ENCODE results near the gene PAQR9. TPM values are rescaled to one million over a fixed set of nuclear protein-coding genes. Genes with fewer than 3 reads are reported as not detected.

Gene PAQR9
- total and polyA plus RNA-seq, 2 donors (not counting 3 experiments of a cell fraction or from before 2014, with no cell fraction given), result not detected

- POLR2A ChIA-PET, result no interaction called here
- dilution Hi-C loops (cut with MboI; ENCODE audit: extremely low pct_ligation_motif_present, low sequenced_read_pairs), result no loop called here
- CTCF ChIA-PET, result interaction anchor here (0.8 to 1.6 kb wide), 2 partner anchors 10 to 144 kb away, joined by 4 to 5 read pairs; no protein-coding TSS in a partner anchor
These were observed 8.7 kb upstream of the PAQR9 start for GRCh38 chr3:142972092-142972753.

More at GRCh38 chr3:142972092-142972753, 8.7 kb upstream of the PAQR9 start:
- H3K27me3 ChIP-seq (ENCODE audit: control insufficient read depth in 2 of 2, insufficient read depth in 2 of 2, low read length in 2 of 2), result peaks cover 3 to 16% of the 10 kb centered on the region in 2 experiments
- TF ChIP-seq CTCF (IDR thresholded peaks at IDR 0.05; ENCODE audit: extremely low read depth in 1 of 2, insufficient read depth in 1 of 2, low read depth in 1 of 2, low read length in 2 of 2), result no peak
- TF ChIP-seq MYC (IDR thresholded peaks at IDR 0.05; ENCODE audit: low read depth, low read length), result no peak
- no peak for TF ChIP-seq MAX (IDR thresholded peaks at IDR 0.05; ENCODE audit: insufficient read depth, insufficient read length)
- TF ChIP-seq FOS (IDR thresholded peaks at IDR 0.05; ENCODE audit: borderline replicate concordance, insufficient read depth, low read length), result no peak
- no peak for TF ChIP-seq JUN (IDR thresholded peaks at IDR 0.05; ENCODE audit: borderline replicate concordance, insufficient read depth, insufficient read length, low read depth)
- TF ChIP-seq EZH2 (IDR thresholded peaks at IDR 0.05; ENCODE audit: borderline replicate concordance, low read depth, low read length, severe bottlenecking), result no peak
- no peak for TF ChIP-seq GATA2 (IDR thresholded peaks at IDR 0.05; ENCODE audit: insufficient read depth, insufficient read length, low read depth, low read length)
- no peak for TF ChIP-seq POLR2AphosphoS5 (IDR thresholded peaks at IDR 0.05; ENCODE audit: insufficient read depth, low read depth, low read length)
- no peak for TF ChIP-seq POLR2A (IDR thresholded peaks at IDR 0.05; ENCODE audit: low read depth, low read length)
- no peak overlapping the region for H3K4me3 ChIP-seq (replicated peaks in 1 of 3; ENCODE audit: insufficient read depth in 1 of 3, low read depth in 1 of 3, low read length in 3 of 3)
- no peaks in the 10 kb centered on the region for H3K36me3 ChIP-seq (ENCODE audit: control insufficient read depth in 2 of 2, extremely low read depth in 1 of 2, insufficient read depth in 2 of 2, low read length in 2 of 2)
- BruUV-seq (replicated peaks), result no TSS peak
- H3K9me3 ChIP-seq (replicated peaks; ENCODE audit: control insufficient read depth, insufficient read depth, low read length), result no peaks in the 10 kb centered on the region
- no peak for FAIRE-seq
- H3K9ac ChIP-seq (replicated peaks; ENCODE audit: extremely low read depth, insufficient read depth, low read length), result no peak overlapping the region
- H3K4me1 ChIP-seq (ENCODE audit: control insufficient read depth, extremely low read depth, insufficient read depth, low read length), result peaks cover 12% of the 10 kb centered on the region
- no peaks in the 10 kb centered on the region for H4K20me1 ChIP-seq (replicated peaks; ENCODE audit: control insufficient read depth, extremely low read depth, insufficient read depth, low read length)
- no peak overlapping the region for H2AFZ ChIP-seq (ENCODE audit: low read depth, low read length)
- H3K27ac ChIP-seq (ENCODE audit: insufficient read depth, low read depth, low read length), result no peak overlapping the region
- DNase-seq (ENCODE audit: low read depth, low spot score), result no peak
- H3K79me2 ChIP-seq (ENCODE audit: control insufficient read depth, insufficient read depth, low read length), result no peaks in the 10 kb centered on the region
- no peaks in the 10 kb centered on the region for H3K9me1 ChIP-seq (replicated peaks; ENCODE audit: control insufficient read depth, extremely low read depth, insufficient read depth, low read length)
- H3K4me2 ChIP-seq (ENCODE audit: insufficient read depth, low read length), result no peak overlapping the region
- intact Hi-C loops (cut with micrococcal nuclease), result no loop called here

All from endothelial cell of umbilical vein (primary cell).